Caki2 (cell line): ENCODE data around the gene MYRIP. TPM values are rescaled to one million over a fixed set of nuclear protein-coding genes. Genes with fewer than 3 reads are reported as not detected.

Experiments used
- DNase-seq: peaks from one replicate; pipeline ENCODE4 v3.0.0-alpha.2; 2015; ENCODE audit warnings: low read depth
- in situ Hi-C: cut with HindIII; loops from 2 replicates; pipeline ENCODE4 v1.10.0; 2016; ENCODE audit warnings: low sequenced_read_pairs, low pct_unique_long_range_greater_than_20kb, mixed read lengths
- total RNA-seq: library from RNA; depleted of rRNA; stranded (reverse); fragments of >200 nt; shearing (Covaris generic); gene quantifications from 2 replicates; pipeline ENCODE4 v1.2.3, GENCODE V29; 2014; ENCODE audit warnings: low replicate concordance

The MYRIP gene
- total RNA-seq, 1 experiment from 2014 or later = 0.07 TPM

DNA sequence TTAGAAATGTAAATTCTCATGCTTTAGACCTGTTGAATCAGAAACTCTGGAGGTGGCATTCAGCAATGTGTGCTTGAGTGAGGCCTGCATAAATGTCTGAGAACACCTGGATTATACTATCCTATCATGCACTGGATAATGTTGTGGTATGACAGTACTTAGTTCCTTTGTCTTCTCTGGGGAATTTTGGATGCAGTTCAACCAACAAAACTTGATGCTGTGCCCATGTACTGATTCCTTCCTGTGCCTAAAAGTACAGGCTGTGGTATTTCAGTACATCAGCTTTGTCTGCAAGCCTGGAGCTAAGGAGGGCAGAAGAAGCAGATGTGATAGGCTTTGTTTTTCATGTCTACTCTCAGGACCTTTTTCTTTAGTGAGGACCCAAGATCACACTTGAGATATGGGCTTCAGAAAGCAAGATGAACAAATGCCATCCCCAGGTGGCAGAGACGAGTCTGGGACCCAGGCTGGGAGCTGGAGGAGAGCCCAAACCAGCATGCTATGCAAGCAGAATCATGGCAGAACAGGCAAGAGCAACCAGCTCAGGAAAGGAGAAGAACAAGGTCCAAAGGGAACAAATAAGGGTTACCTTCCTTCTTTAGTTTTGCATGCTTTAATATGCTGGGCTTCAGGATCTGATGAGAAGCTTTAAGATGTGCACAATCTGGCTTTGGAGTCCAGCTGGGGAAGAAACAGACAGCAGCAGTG is 124.7 kb downstream of the MYRIP start:
- in situ Hi-C loops = no loop called here
- DNase-seq = no peak

GRCh38 chr3:39934696-39935095 is 125.3 kb downstream of the MYRIP start:
- no peak for DNase-seq
- in situ Hi-C loops = no loop called here

GRCh38 chr3:39935261-39935660 is 125.9 kb downstream of the MYRIP start:
- in situ Hi-C loops = no loop called here
- DNase-seq = no peak

DNA sequence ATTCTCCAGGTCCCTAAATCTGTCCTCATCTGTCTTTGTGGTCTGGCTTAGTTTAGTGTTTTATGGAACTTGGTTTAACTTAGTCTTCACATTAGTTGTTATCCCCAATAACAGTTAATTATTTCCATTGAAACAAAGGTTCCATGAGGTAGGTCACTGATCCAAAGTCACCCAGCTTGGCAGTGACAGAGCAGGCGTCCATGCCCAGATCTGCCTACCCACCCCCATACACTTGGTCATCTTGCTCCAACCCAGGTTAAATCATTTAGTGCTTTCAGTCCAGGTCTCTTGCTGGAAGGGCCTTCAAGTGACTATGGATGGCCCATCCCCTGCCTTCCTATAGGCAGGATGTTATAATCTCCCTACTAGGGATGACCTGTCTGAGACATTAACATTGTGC is 127.4 kb downstream of the MYRIP start:
- in situ Hi-C loops = no loop called here
- no peak for DNase-seq

DNA sequence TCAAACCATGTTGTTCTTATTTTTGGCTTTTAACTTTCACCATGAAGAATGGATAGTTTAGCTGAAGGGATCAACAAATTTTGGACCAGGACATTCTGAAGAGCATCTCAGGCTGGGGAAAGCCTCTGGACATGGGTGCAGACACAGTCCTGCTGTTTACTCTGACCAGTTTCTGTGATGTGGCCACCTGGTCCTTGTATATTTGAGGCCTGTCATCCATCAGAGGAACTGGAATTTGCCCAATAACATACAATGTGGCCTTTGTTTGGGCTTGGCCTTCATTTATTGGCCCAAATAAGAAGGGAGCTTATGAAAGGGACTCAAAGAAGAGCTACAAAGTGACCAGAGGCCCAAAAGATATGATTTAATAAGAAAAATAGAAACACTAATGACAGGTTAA is 127.9 kb downstream of the MYRIP start:
- in situ Hi-C loops = no loop called here
- DNase-seq = no peak

DNA sequence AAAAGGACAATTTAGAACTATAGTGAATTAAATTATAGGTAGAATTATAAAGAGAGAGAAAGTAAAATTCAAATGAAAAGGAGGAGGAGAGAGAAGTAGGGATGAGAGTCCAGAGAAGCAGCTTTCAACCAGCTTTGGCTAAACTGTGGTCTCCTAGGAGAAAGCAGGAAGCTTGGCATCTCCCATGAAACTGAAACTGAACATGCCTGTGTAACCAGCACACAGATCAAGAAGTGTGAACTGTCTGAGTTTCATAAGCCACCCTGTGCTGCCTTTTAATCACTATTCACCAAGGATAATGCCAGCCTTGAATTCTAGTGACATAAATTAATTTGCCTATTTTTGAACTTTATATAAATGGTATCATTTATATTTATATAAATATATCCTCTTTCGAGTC is 128.5 kb downstream of the MYRIP start:
- in situ Hi-C loops = no loop called here
- no peak for DNase-seq

DNA sequence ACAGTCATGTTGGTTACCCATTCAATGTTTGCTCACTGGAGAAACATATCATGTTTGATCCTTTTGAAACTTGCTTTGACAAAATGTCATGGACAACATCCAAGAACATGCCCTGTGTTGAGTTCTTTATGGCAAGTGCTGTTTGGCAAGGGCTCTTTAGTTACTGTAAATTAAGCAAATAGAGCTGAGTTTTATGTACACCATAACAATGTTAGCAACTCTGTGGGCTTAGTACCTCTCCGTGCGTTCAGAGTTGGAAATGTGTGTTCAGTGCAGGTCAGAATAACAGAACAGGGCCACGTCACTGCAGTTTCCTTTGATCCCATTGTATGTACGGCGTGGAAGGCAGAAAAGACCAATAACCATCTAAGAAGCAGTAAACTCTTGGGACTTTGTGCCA is 132.5 kb downstream of the MYRIP start:
- no peak for DNase-seq
- in situ Hi-C loops = no loop called here

DNA sequence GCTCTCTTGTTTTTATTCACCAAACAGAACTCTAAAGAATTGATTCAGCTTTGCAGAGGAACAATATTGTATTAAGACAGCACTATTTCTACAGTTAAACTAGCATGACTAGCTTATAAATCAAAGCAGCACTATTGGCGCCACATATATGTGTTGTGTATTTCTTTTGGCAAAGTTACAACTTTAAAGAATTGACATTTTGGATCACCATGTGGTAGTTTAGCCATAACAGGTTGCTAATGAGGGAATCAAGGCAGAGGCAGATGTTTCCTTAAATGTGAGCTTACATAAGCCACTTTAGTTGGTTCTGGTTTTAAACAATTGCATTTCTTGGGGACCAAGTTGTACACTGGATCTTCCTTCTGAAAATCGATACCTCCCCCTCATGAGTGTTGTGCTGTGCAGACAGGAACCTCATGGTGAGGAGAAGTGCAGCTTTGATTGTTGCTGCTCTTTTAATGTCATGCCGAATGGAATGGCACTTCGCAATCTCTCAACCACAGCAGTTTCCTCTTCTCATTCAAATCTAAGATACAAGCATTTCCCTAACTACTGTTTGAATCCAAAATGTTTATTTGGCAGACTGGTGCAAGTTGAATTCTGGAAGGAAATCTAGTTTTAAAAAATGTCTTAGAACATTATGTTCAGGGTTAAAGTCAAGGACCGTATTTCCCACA is 151.2 kb downstream of the MYRIP start:
- no peak for DNase-seq
- in situ Hi-C loops = no loop called here

DNA sequence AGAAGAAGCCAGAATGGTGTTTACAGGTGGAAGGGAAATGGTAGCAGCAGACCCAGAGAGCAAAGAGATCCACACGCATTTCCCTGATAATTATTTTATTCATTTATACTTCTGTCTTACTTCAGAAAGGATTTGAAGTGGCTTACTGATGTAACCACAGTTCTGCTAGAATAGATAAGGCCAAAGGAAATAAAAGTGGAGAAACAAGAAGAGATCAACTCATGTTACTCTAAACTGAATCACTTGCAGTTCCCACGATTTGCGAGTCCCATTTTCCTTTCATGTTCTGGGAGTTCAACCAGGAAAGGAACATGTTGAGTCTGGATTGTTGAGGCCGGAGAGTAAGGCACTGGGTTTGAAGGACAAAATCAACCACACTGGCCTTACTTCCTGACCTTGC is 151.8 kb downstream of the MYRIP start:
- in situ Hi-C loops = no loop called here
- DNase-seq = no peak

- DNase-seq = no peak
- in situ Hi-C loops = no loop called here
These were observed 153.2 kb downstream of the MYRIP start for GRCh38 chr3:39962581-39962980.

DNA sequence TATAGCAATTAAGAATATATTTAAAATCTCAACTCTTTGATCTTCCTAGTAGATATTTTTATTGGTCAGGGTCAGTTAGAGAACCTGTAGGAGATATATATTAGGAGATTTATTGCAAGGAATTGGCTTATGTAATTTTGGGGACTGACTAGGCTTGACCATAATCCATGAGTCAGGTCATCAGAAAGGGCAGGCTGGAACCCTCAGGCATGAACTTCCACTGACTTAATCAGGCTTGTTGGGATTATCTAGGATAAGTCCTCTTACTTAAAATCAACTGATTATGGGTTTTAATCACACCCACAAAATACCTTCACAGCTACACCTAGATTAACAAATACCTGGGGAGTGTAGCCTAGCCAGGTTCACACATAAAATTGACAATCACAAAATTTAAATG is 156.1 kb downstream of the MYRIP start:
- DNase-seq = no peak
- in situ Hi-C loops = no loop called here

- no peak for DNase-seq
- in situ Hi-C loops = no loop called here
These were observed 156.6 kb downstream of the MYRIP start for GRCh38 chr3:39965997-39966396.

GRCh38 chr3:39970982-39971381 is 161.6 kb downstream of the MYRIP start:
- in situ Hi-C loops = no loop called here

DNA sequence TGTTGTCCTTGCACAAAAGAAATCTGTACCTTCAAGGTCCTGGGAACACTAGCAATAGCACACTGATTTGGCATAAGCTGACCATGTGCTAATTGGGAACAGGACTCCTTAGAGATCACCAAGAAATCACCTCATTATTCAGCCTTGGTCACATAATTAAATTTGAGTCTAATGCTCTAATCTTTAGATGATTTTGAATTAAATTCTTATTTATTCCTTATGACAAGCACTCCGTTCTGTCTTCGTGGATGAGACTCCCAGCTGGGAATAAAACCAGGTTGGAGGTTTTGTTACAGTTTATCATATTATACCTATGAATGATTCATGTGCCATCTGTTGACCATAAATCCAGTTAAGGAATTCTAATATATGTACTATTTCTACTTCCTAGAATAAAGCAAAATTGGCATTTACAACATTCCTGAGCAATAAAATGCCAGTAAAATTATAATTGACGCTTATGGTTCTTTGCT is 162.2 kb downstream of the MYRIP start:
- no peak for DNase-seq
- in situ Hi-C loops = no loop called here

More at GRCh38 chr3:39970982-39971381, 161.6 kb downstream of the MYRIP start:
- no peak for DNase-seq

DNA sequence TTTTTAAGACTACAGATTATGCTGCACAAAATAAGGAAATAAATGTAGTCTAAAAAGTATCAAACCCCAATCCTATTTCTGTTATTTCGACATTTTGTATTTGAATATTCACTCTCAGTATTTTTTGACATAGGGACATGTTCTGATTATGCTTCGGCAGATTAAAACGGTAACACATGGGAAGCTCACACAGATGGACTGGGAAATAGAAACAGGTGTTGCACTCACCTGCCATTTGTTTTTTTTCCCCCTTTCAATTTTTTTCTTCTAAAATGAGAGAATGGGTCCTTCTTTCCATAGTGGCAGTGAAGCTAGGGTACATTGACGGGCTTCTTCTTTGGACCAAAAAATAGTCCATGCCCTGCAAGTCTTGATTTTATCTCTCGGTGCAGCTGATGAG is 163.1 kb downstream of the MYRIP start:
- in situ Hi-C loops = no loop called here

GRCh38 chr3:39977058-39977794 is 167.8 kb downstream of the MYRIP start:
- in situ Hi-C loops = no loop called here
- no peak for DNase-seq

More for the DNA sequence above, 163.1 kb downstream of the MYRIP start:
- DNase-seq = no peak

DNA sequence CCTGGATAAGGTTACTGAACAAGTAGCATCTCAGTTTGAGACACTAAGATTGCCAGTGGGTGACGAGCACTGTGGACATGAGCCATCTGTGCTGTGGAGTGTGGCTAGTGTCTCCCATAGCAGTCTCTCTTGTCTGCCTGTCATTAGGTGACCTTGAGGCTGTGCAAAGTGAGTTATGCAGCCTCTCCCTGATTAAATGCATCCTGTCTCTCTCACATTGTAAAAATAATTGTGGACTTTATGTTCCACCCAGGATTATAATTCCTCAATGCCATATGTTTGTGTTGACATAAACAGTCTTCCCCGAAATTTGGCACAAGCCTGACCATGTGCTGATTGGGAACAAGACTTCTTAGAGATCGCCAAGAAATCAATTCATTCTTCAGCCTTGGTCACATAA is 168.9 kb downstream of the MYRIP start:
- no peak for DNase-seq
- in situ Hi-C loops = no loop called here

DNA sequence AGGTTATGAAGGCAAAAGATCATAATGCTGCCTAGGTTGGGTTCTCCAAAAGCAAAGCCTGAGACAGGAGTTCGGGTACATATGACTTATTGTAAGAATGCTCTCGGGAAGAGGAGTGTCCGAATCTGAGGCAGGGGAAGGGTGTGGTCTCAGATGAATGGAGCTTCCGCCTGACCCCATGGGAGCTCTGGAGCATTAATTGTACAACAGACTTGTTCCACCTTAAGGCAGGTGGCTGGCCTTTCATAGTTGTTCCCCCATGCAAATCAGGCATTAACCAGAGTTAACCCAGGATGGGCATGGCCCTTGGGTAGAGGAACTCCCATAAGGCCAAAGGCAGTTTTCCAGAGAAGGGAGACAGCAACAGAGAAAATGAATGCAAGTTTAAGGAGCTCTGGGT is 170.6 kb downstream of the MYRIP start:
- in situ Hi-C loops = no loop called here

DNA sequence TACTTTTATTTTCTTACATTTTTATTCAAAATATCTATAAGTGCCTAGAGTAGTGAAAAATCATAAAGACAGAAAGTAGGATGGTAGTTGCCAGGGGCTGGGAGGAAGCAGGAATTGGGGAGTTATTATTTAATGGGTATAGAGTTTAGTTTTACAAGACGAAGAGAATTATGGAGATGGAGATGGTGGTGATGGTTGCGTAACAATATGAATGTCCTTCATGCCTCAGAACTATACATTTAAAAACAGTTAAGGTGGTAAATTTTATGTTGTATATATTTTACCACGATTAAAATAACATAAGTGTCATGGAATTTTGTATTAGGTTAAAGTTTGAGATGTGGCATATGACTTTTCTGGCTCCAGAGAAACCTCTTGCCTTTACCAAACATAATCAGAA is 171.4 kb downstream of the MYRIP start:
- in situ Hi-C loops = no loop called here
- no peak for DNase-seq

More for the DNA sequence above, 170.6 kb downstream of the MYRIP start:
- DNase-seq = no peak
